HCT116 (cell line): ENCODE measurements around the gene FAAP100. TPM values are rescaled to one million over a fixed set of nuclear protein-coding genes. Genes with fewer than 3 reads are reported as not detected.

Source experiments
- ATAC-seq: fragments of 200-7000 bp; cut with Tn5 transposase; 2 replicates; pipeline ENCODE4 v1.9.1; 2020; ENCODE audit warnings: mild to moderate bottlenecking, moderate library complexity
- BruUV-seq: library from RNA; stranded (reverse); fragments of 400-500 nt; replicated peaks from 2 replicates; lab custom pipeline; 2021; lab: Mats Ljungman, UMichigan
- CTCF ChIA-PET: fragments of 300-600 bp; sonication (Branson Sonifier 250); formaldehyde crosslinking; loops from one replicate; lab custom pipeline; 2021; ENCODE audit warnings: antibody characterized with exemption; lab: Charles Lee
- POLR2A ChIA-PET: fragments of 300-600, 350-600 bp; sonication (Branson Sonifier 250); formaldehyde crosslinking; loops from one replicate; lab custom pipeline; 2021; ENCODE audit warnings: antibody characterized with exemption; lab: Charles Lee
- RAD21 ChIA-PET, 2 experiments: fragments of 300-600 bp; sonication (Branson Sonifier 250); formaldehyde crosslinking; loops; one replicate each; lab custom pipeline; 2023; ENCODE audit warnings: low total read pairs in 2 of 2; ENCODE audit not compliant: uncharacterized antibody in 2 of 2, unreplicated experiment in 2 of 2, low non-redundant PET in 1 of 2; lab: Charles Lee
- DNase-seq: peaks from one replicate; pipeline ENCODE4 v3.0.0-alpha.2; 2010; ENCODE audit warnings: low read depth, low spot score
- H2AFZ ChIP-seq: fragments of 200-600 bp; shearing (Covaris generic), sonication (generic); 2 replicates; pipeline ENCODE4 v1.6.1; 2017; ENCODE audit warnings: low read depth, mixed run types, mixed read lengths, antibody characterized with exemption, low read length; ENCODE audit not compliant: poor library complexity, severe bottlenecking
- H3K27ac ChIP-seq: 2 replicates; pipeline ENCODE4 v1.5.1; 2012; ENCODE audit warnings: low read depth, low read length
- H3K27me3 ChIP-seq: fragments of 200-600 bp; sonication (generic); 2 replicates; pipeline ENCODE4 v1.6.1; 2016; ENCODE audit warnings: mixed run types, low read length, mixed read lengths; ENCODE audit not compliant: insufficient read depth
- H3K36me3 ChIP-seq, 2 experiments: fragments of 200-500 bp in 1 of 2; fragments of 200-600 bp in 1 of 2; sonication (Bioruptor generic) in 1 of 2; sonication (generic) in 1 of 2; 2 replicates each; pipeline versions ENCODE4 v1.5.1 to v1.6.1; 2014 to 2016; ENCODE audit warnings: low read length in 2 of 2, inconsistent platforms in 1 of 2, mixed read lengths in 1 of 2, mixed run types in 1 of 2; ENCODE audit not compliant: insufficient read depth in 2 of 2, control insufficient read depth in 1 of 2
- H3K4me1 ChIP-seq, 2 experiments: fragments of 200-600 bp in 1 of 2; sonication (generic) in 1 of 2; 2 replicates each; pipeline versions ENCODE4 v1.5.1 to v1.6.1; 2012 to 2017; ENCODE audit warnings: low read length in 2 of 2, inconsistent platforms in 1 of 2, mild to moderate bottlenecking in 1 of 2, mixed read lengths in 1 of 2, mixed run types in 1 of 2, moderate library complexity in 1 of 2; ENCODE audit not compliant: insufficient read depth in 2 of 2, control insufficient read depth in 1 of 2
- H3K4me2 ChIP-seq: fragments of 200-600 bp; sonication (generic); 2 replicates; pipeline ENCODE4 v1.6.1; 2017; ENCODE audit warnings: mixed run types, low read length, mixed read lengths
- H3K4me3 ChIP-seq, 2 experiments: fragments of 200-600 bp in 1 of 2; sonication (generic) in 1 of 2; replicated peaks in 1 of 2; 2 replicates each; pipeline ENCODE4 v1.5.1; 2011 to 2016; ENCODE audit warnings: low read length in 2 of 2, control low read depth in 1 of 2, low read depth in 1 of 2, mild to moderate bottlenecking in 1 of 2, mixed read lengths in 1 of 2, mixed run types in 1 of 2
- H3K79me2 ChIP-seq: fragments of 200-600 bp; sonication (generic); 2 replicates; pipeline ENCODE4 v1.6.1; 2017; ENCODE audit warnings: mild to moderate bottlenecking, mixed run types, low read length, moderate library complexity, mixed read lengths; ENCODE audit not compliant: insufficient read depth
- H3K9ac ChIP-seq: fragments of 200-600 bp; sonication (generic); 2 replicates; pipeline ENCODE4 v1.6.1; 2016; ENCODE audit warnings: low read length, mixed read lengths
- H3K9me2 ChIP-seq: fragments of 200-600 bp; sonication (generic), shearing (Covaris generic); 2 replicates; pipeline ENCODE4 v1.6.1; 2017; ENCODE audit warnings: mixed run types, mild to moderate bottlenecking, moderate library complexity; ENCODE audit not compliant: insufficient read depth
- H3K9me3 ChIP-seq, 2 experiments: fragments of 200-500 bp in 1 of 2; fragments of 200-600 bp in 1 of 2; sonication (Bioruptor generic) in 1 of 2; sonication (generic) in 1 of 2; 2 replicates each; pipeline ENCODE4 v1.6.1; 2014 to 2017; ENCODE audit warnings: low read length in 2 of 2, mixed read lengths in 2 of 2, inconsistent platforms in 1 of 2, low read depth in 1 of 2, mild to moderate bottlenecking in 1 of 2, mixed run types in 1 of 2, moderate library complexity in 1 of 2; ENCODE audit not compliant: control insufficient read depth in 1 of 2, insufficient read depth in 1 of 2
- H4K20me1 ChIP-seq: fragments of 200-600 bp; sonication (generic), shearing (Covaris generic); 2 replicates; pipeline ENCODE4 v1.6.1; 2017; ENCODE audit warnings: mixed run types, mild to moderate bottlenecking, moderate library complexity; ENCODE audit not compliant: insufficient read depth
- CBX3 ChIP-seq: IDR thresholded peaks from 2 replicates; pipeline ENCODE4 v1.6.1; 2012; ENCODE audit warnings: low read depth
- CEBPB ChIP-seq: IDR thresholded peaks from 2 replicates; pipeline ENCODE4 v1.6.1; 2012; ENCODE audit warnings: low read depth
- EGR1 ChIP-seq: IDR thresholded peaks from 2 replicates; pipeline ENCODE4 v1.6.1; 2012; ENCODE audit warnings: low read depth
- ELF1 ChIP-seq: IDR thresholded peaks from 2 replicates; pipeline ENCODE4 v1.6.1; 2012; ENCODE audit warnings: low read depth, borderline replicate concordance
- EZH2 ChIP-seq: fragments of 200-600 bp; sonication (generic); IDR thresholded peaks from 2 replicates; pipeline ENCODE4 v1.6.1; 2017; ENCODE audit warnings: antibody characterized with exemption, mixed run types
- EZH2phosphoT487 ChIP-seq: fragments of 200-600 bp; IDR thresholded peaks from 2 replicates; pipeline ENCODE4 v1.6.1; 2018; ENCODE audit warnings: antibody characterized with exemption, borderline replicate concordance
- FOSL1 ChIP-seq: IDR thresholded peaks from 2 replicates; pipeline ENCODE4 v1.6.1; 2012; ENCODE audit warnings: low read depth
- JUND ChIP-seq: IDR thresholded peaks from 2 replicates; pipeline ENCODE4 v1.6.1; 2012
- POLR2A ChIP-seq: IDR thresholded peaks from 2 replicates; pipeline ENCODE4 v1.7.0; 2011; ENCODE audit warnings: borderline replicate concordance; ENCODE audit not compliant: insufficient read depth, insufficient read length; ENCODE audit errors: extremely low read depth
- POLR2AphosphoS5 ChIP-seq: IDR thresholded peaks from 2 replicates; pipeline ENCODE4 v1.6.1; 2011; ENCODE audit warnings: mild to moderate bottlenecking, low read depth, low read length, moderate library complexity
- RAD21 ChIP-seq: IDR thresholded peaks from 2 replicates; pipeline ENCODE4 v1.6.1; 2012; ENCODE audit warnings: low read depth, mild to moderate bottlenecking
- SP1 ChIP-seq: IDR thresholded peaks from 2 replicates; pipeline ENCODE4 v1.6.1; 2012; ENCODE audit warnings: low read depth
- YY1 ChIP-seq: IDR thresholded peaks from 2 replicates; pipeline ENCODE4 v1.6.1; 2011; ENCODE audit warnings: low read length, low read depth, moderate library complexity, mild to moderate bottlenecking; ENCODE audit not compliant: insufficient replicate concordance; ENCODE audit errors: extremely low read depth
- ZBTB33 ChIP-seq: IDR thresholded peaks from 2 replicates; pipeline ENCODE4 v1.6.1; 2011; ENCODE audit warnings: mild to moderate bottlenecking, low read length, moderate library complexity; ENCODE audit not compliant: insufficient replicate concordance; ENCODE audit errors: extremely low read depth
- ZFX ChIP-seq: fragments of 450-650 bp; IDR thresholded peaks from 2 replicates; pipeline ENCODE4 v1.6.1; 2017
- ZNF274 ChIP-seq: fragments of 200-500 bp; sonication (Bioruptor generic); IDR thresholded peaks from 2 replicates; pipeline ENCODE4 v1.6.1; 2014; ENCODE audit warnings: mild to moderate bottlenecking, low read depth, low read length, inconsistent platforms
- intact Hi-C: fragments of 100-400 bp; cut with micrococcal nuclease; formaldehyde crosslinking; loops from 2 replicates; pipeline ENCODE4 v1.10.0; 2022
- total RNA-seq: library from RNA; stranded (reverse); gene quantifications from one replicate; pipeline ENCODE4 v1.2.1, GENCODE V29; 2021; ENCODE audit not compliant: unreplicated experiment
- TF ChIP-seq, protein P1 (sequence below), 3 experiments: fragments of 200-600 bp in 1 of 3; sonication (generic) in 1 of 3; IDR thresholded peaks in 2 of 3; conservative IDR thresholded peaks in 1 of 3; 2 replicates each; pipeline ENCODE4 v1.5.1; 2012 to 2017; ENCODE audit warnings: low read depth in 2 of 3, low read length in 2 of 3, antibody characterized with exemption in 1 of 3, borderline replicate concordance in 1 of 3, control low read depth in 1 of 3, mild to moderate bottlenecking in 1 of 3, mixed read lengths in 1 of 3, mixed run types in 1 of 3, moderate library complexity in 1 of 3; ENCODE audit not compliant: insufficient read depth in 1 of 3

FAAP100 gene
- total RNA-seq, 1 experiment from 2014 or later, result 53.4 TPM

DNA sequence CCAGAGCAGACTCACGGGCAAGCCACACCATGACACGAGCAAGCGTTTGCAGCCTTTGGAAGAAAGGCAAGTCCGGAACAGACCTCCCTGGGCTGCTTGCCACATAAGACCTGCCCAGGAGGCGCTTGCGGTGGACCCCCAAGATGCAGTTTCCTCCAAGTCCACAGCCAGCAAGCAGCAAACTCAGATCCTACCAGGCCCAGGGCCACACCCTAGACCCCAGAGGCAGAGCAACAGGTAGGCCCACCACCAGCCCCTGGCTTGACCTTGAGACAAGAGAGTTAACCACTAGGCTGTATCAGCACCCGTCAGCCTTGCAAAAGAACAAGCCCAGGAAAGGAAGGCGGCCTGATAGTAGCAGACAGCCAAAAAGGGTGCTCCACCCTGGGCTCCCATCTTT, 2.3 kb downstream of the FAAP100 start (continued):
- TF ChIP-seq, protein P1, sequence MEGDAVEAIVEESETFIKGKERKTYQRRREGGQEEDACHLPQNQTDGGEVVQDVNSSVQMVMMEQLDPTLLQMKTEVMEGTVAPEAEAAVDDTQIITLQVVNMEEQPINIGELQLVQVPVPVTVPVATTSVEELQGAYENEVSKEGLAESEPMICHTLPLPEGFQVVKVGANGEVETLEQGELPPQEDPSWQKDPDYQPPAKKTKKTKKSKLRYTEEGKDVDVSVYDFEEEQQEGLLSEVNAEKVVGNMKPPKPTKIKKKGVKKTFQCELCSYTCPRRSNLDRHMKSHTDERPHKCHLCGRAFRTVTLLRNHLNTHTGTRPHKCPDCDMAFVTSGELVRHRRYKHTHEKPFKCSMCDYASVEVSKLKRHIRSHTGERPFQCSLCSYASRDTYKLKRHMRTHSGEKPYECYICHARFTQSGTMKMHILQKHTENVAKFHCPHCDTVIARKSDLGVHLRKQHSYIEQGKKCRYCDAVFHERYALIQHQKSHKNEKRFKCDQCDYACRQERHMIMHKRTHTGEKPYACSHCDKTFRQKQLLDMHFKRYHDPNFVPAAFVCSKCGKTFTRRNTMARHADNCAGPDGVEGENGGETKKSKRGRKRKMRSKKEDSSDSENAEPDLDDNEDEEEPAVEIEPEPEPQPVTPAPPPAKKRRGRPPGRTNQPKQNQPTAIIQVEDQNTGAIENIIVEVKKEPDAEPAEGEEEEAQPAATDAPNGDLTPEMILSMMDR (IDR thresholded peaks at IDR 0.05 in 2 of 3, conservative IDR thresholded peaks at IDR 0.05 in 1 of 3; ENCODE audit: borderline replicate concordance in 1 of 3, insufficient read depth in 1 of 3, low read depth in 2 of 3, low read length in 2 of 3), result no peak
- TF ChIP-seq RAD21 (no peak), JUND (no peak), SP1 (no peak), ELF1 (no peak), CBX3 (no peak)

GRCh38 chr17:81549031-81549557, 3.1 kb downstream of the FAAP100 start:
- Histone ChIP-seq H3K4me1 (peaks cover 13 to 19% of the 10 kb centered on the region in 2 experiments), H3K4me2 (no peak overlapping the region), H3K9ac (no peak overlapping the region), H3K79me2 (peaks cover 44% of the 10 kb centered on the region), H2AFZ (no peak overlapping the region), H4K20me1 (no peaks in the 10 kb centered on the region), H3K4me3 (no peak overlapping the region), H3K27ac (no peak overlapping the region; the same call in 1 of the 2 replicates), H3K9me2 (no peaks in the 10 kb centered on the region), H3K9me3 (no peaks in the 10 kb centered on the region), H3K27me3 (no peaks in the 10 kb centered on the region), H3K36me3 (peaks cover 23 to 49% of the 10 kb centered on the region in 2 experiments)
- DNase-seq (no peak), ATAC-seq (no peak)
- CTCF ChIA-PET, result no interaction called here
- RAD21 ChIA-PET, result no interaction called here
- intact Hi-C loops, result no loop called here
- TF ChIP-seq, protein P1 (IDR thresholded peaks at IDR 0.05 in 2 of 3, conservative IDR thresholded peaks at IDR 0.05 in 1 of 3; ENCODE audit: borderline replicate concordance in 1 of 3, insufficient read depth in 1 of 3, low read depth in 2 of 3, low read length in 2 of 3), result no peak
- TF ChIP-seq ZFX (no peak), CEBPB (no peak), EZH2 (no peak), EGR1 (no peak), CBX3 (no peak), POLR2A (no peak), FOSL1 (no peak), YY1 (no peak), POLR2AphosphoS5 (no peak), ZNF274 (no peak), ELF1 (no peak), RAD21 (no peak), EZH2phosphoT487 (no peak), ZBTB33 (no peak), JUND (no peak)
- POLR2A ChIA-PET, result no interaction called here
- no TSS peak for BruUV-seq
